Vagina (tissue), 2 donors: ENCODE results near the gene TUBB8B.
"Not testable (repeated sequence)": the region's sequence is repeated elsewhere in the genome, so short reads cannot be mapped to it uniquely, and the experiment has no call there.

Experiments
- CTCF ChIP-seq, 3 experiments: fragments of 450-650 bp in 2 of 3; fragments of 200-600 bp in 1 of 3; sonication (generic) in 1 of 3; IDR thresholded peaks; one replicate each; pipeline ENCODE4 v1.5.1; 2017 to 2019; ENCODE audit warnings: antibody characterized with exemption in 3 of 3, mild to moderate bottlenecking in 2 of 3, moderate library complexity in 2 of 3
- POLR2A ChIP-seq, 2 donors: fragments of 450-650 bp; IDR thresholded peaks; one replicate each; pipeline ENCODE4 v1.6.1; 2017; ENCODE audit warnings: antibody characterized with exemption in 2 of 2, mild to moderate bottlenecking in 2 of 2, moderate library complexity in 2 of 2
- POLR2AphosphoS5 ChIP-seq, 2 donors: sonication (generic); formaldehyde crosslinking; IDR thresholded peaks; one replicate each; pipeline ENCODE4 v1.9.0; 2017; ENCODE audit warnings: antibody characterized with exemption in 2 of 2, mild to moderate bottlenecking in 2 of 2, low read depth in 1 of 2; ENCODE audit not compliant: insufficient read depth in 1 of 2

- not testable (repeated sequence) for TF ChIP-seq CTCF (IDR thresholded peaks at IDR 0.05); POLR2A (IDR thresholded peaks at IDR 0.05); POLR2AphosphoS5 (IDR thresholded peaks at IDR 0.05; ENCODE audit: insufficient read depth in 1 of 2, low read depth in 1 of 2)
Observed at GRCh38 chr18:91561-91960, 42.1 kb upstream of the TUBB8B start.
